ENCODE data around the gene CACNG4.

Gene CACNG4

DNA sequence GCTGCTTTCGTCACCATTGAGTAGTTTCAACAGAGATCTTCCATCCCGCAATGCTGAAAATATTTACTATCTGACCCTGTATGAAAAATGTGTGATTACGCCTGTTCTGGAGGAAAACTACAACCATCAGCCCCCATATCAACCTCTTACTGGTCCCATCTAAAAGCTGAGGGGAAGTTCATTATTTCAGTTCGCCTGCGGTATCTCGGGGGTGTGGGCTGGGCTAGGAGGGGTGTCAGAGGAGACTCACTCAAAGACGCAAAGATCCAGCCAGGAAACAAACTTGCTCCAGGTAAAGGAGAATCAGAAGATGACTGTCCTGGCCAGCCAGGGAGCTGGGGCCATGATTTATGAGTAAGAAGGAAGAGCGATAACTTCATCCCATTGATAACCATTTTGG is 93.5 kb downstream of the CACNG4 start:
- DNase-seq (ENCODE audit: low read depth in 3 of 3), result no peak

- no peak for DNase-seq (ENCODE audit: low read depth in 3 of 3)
Measured at GRCh38 chr17:67059372-67059771, 94.9 kb downstream of the CACNG4 start.

DNA sequence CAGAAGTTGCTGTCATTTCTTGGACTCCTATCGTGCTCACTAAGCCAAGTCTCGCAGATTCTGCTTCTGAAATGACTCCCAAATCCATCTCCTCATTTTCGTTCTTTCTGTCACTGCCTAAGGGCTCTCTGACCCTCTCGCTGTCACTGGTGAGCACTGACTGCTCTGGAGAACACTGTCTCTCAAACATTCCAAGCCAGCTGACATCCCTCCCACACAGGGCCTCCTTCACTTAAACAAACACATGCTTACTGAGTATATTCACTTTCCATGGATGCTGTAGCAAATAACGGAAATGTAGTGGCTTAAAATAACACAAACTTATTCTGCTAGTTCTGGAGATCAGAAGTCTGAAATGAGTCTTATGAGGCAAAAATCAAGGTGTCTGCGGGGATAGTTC is 98.6 kb downstream of the CACNG4 start:
- no peak for DNase-seq (ENCODE audit: low read depth in 3 of 3)

- DNase-seq (ENCODE audit: low read depth in 3 of 3), result no peak
Measured at GRCh38 chr17:67066717-67067116, 102.2 kb downstream of the CACNG4 start.

GRCh38 chr17:67067571-67068482 is 103.3 kb downstream of the CACNG4 start:
- DNase-seq (ENCODE audit: low read depth in 3 of 3), result no peak

DNA sequence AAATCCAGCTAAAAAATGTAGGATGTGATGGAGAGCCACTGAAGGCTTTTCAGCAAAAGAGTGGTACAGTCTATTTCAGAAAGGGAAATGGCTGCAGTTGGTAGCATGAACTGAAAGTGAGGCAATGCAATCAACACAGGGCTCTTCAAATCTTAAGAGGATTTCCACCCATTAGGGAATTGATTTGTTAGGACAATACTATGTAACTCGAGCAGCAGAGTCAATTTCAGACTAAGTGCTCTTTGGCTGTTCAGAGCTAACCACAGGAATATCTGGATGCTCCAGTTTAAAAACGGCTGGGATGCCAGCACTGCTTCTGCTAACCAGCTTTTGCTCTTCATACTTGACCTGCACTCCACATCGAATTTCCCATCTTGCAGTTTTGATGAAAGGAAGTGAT is 104.5 kb downstream of the CACNG4 start:
- no peak for DNase-seq (ENCODE audit: low read depth in 3 of 3)

DNA sequence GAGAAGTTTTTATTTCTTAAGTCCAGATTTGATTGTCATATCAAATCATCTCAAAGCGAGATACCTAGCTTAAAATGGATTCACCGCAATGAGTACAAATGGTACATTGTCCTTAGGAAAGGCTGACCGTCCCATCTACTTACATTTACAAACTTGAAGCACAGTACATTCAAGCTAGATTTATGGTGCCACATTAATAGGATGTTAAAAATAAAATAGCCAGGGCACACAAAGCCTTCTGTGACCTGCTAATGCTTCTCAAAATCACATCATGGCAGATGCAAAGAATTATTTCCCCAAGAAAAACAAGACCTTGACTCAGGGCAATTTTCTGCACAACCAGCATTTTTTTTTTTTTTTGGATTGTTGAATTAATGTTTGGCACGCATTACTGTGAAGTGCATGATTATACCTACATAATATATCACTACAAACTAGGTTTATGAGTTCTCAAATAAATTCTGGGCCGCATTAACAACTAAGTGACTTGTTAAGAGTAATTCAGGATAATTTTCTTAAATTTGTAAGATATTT is 105.2 kb downstream of the CACNG4 start:
- no peak for DNase-seq (ENCODE audit: low read depth in 3 of 3)

DNA sequence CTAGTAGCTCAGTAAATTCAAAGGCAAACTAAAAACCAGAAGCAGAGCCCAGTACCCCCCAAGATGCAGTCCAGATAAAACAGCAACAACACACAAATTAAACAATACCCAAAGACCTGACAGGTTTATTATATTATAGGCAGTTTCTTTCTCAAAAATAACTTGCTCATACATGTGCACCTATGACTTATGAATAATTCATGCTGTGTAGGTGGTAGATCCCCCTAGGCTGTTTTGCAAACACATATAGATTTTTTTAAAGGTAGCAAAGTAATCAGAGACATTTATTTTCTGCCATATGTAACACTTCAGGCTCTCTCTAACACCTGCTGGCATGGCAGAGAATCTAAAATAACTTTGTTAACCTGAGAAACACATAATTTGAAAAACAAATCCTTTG is 107.1 kb downstream of the CACNG4 start:
- no peak for DNase-seq (ENCODE audit: low read depth in 3 of 3)

- no peak for DNase-seq (ENCODE audit: low read depth in 3 of 3)
Measured at GRCh38 chr17:67072885-67073284, 108.4 kb downstream of the CACNG4 start.

DNA sequence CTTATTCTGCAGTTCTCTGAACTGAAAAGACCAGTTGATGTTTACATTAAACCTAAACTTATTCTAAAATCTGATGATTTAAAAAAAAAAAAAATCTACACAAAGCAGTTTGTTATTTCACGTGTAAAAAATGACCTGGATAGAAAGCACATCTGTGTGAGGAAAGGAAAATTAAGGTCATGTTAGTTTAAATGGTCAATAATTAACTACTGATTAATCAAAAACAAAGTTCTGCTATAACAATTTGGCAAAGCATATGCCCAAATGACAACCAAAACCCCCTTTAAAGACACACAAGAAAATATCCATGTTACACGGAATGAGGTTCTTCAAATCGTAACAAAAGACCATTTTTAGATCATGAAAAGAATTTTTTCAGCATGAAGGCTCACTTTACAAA is 110.3 kb downstream of the CACNG4 start:
- no peak for DNase-seq (ENCODE audit: low read depth in 3 of 3)

GRCh38 chr17:67076290-67076689 is 111.8 kb downstream of the CACNG4 start:
- no peak for DNase-seq (ENCODE audit: low read depth in 3 of 3)

DNA sequence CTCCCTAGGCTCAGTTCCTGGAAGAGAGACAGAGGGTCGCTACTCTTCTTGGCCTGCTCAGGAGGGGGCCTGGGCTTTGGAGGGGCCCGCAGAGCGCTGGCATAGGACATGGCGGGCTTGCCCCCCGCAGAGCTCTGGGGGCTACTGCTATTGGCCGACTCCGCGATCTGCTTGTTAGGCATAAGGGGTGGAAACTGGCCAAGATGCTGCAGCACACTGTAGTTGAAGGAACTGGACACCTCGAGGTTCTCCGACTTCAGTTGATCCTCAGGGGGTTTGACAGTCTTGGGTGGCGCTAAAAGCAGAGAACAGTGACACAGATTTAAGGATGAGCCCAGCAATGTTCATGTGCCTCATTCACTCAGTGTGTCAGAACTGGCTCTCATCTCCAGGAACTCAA is 113.8 kb downstream of the CACNG4 start:
- no peak for DNase-seq (ENCODE audit: low read depth in 3 of 3)

DNA sequence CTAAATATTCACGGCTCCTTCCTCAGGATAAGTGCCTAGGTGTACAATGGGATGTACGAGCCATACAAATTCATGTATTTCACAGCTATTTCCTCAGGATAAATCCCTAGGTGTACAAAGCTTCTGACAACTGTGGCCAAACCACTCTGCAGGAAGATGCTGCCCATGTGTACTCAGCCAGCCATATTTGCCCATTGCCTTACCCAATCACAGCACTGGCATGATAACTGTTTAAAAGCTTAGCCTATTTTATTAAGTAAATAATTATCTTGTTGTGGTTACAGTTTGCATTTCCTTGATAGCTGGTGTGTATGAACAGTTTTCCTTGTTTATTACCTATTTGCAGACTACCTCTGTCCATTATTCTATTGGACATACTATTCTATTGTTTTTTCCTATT is 115.0 kb downstream of the CACNG4 start:
- DNase-seq (ENCODE audit: low read depth in 3 of 3), result no peak

DNA sequence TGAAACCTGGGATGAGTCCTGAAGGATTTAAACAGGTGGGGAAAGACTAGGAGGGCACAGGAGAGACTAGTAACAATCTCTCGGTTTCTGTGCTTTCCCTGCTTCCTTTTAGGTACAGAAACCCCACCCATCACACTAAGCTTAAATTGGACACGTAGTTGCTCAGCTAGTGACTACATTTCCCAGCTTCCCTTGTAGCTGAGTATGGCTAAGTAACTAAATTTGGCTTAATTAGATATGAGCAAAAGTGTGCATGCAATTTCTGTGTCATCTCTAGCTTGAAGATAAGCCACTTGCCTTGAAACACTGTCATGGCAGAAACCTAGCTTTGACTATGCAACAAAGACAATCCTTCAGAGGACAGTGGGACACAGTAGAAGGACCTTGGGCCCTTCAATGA is 116.3 kb downstream of the CACNG4 start:
- DNase-seq (ENCODE audit: low read depth in 3 of 3), result no peak

DNA sequence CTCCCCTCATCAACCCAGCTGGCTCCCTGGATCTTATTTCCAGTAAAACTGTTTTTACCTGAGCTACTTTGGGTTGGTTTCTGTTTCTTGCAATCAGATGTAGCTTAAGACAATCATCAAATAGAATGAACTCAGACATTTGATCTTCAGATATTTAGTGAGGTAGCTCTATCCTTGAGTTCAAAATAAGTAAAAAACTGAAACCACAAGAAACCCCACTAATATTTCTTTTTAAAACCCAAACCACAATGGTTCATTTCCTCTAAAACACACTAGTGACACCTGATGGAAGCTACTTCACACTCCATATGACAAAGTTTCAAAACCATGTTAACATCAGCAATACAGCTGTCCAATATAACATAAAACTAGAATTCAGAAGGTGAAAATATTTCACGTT is 117.6 kb downstream of the CACNG4 start:
- DNase-seq (ENCODE audit: low read depth in 3 of 3), result no peak
